ENCODE results near the gene C15orf39. TPM values are rescaled to one million over a fixed set of nuclear protein-coding genes. Genes with fewer than 3 reads are reported as not detected.
A peak's percentile ranks its signal among the peaks of the same experiment; 100 is the strongest.

Gene C15orf39
- total RNA-seq, 1 experiment from 2014 or later, result 45.6 TPM

DNA sequence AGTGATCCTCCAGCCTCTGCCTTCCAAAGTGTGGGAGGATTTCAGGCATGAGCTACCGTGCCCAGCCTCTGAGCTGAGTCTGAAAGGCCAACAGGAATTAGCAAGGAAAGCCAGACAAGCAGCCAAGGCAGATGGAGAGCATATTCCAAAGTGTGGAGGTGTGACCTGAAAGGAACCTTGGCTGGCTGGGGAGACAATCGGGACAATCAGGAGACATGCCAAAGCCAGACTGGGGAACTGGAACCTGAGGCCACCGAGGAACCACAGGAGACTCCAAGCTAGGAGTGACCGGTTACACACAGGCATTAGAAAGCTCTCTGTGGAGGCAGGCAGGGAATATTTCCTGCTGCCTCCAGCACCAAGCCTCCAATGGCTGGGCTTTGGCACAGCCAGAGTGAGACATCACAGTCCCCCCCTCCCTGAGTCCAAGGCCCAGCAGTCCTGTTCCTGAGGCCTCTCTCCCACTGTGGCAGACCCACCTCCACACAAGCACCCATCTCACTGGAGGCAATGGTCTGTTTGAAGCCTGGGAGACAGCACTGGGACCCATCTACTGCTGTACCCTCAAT, 4.5 kb upstream of the C15orf39 start:
- H2AFZ ChIP-seq (ENCODE audit: low read length), result no peak overlapping the region
- H3K4me1 ChIP-seq (ENCODE audit: insufficient read depth, low read length), result peaks cover 6% of the 10 kb centered on the region
- H2BK15ac ChIP-seq (ENCODE audit: low read depth, low read length), result no peak overlapping the region
- Mint-ChIP-seq H3K27ac (no peak overlapping the region), H3K9me3 (peaks cover 0 to 3% of the 10 kb centered on the region in 2 experiments; a peak in 2 of 5 replicates), H3K27me3 (ENCODE audit: low read depth) (peaks cover 2% of the 10 kb centered on the region), H3K36me3 (ENCODE audit: insufficient read depth in 1 of 3, low read depth in 3 of 3) (peaks cover 0 to 2% (median 0%) of the 10 kb centered on the region in 3 experiments; a peak in 1 of 7 replicates), H3K4me3 (peak overlapping the region in 1 of 2 experiments; percentile 16; a peak in 1 of 5 replicates), H3K4me1 (peaks cover 40 to 61% of the 10 kb centered on the region in 2 experiments)
- H3K9me3 ChIP-seq (ENCODE audit: control insufficient read depth, low read depth, low read length), result no peaks in the 10 kb centered on the region
- H2BK5ac ChIP-seq (ENCODE audit: insufficient read length, low read length), result no peak overlapping the region
- WGBS (ENCODE audit: extremely low coverage, insufficient read length, low lambda C conversion rate), result no CpG with 5 or more reads among the region's 4 CpGs
- H3K14ac ChIP-seq (ENCODE audit: insufficient read depth, low read length), result no peak overlapping the region
- TF ChIP-seq CTCF (conservative IDR thresholded peaks at IDR 0.05), result no peak
- H3K23ac ChIP-seq (ENCODE audit: insufficient read length, low read depth, low read length), result no peak overlapping the region
- no peak overlapping the region for H2BK20ac ChIP-seq (ENCODE audit: low read depth, low read length, poor library complexity, severe bottlenecking)
- H3K18ac ChIP-seq (ENCODE audit: insufficient read length, low read depth, low read length), result no peak overlapping the region
- no peak overlapping the region for H3K4ac ChIP-seq (ENCODE audit: low read depth, low read length)
- H4K20me1 ChIP-seq (ENCODE audit: control insufficient read depth, insufficient read depth, insufficient read length), result peaks cover 2% of the 10 kb centered on the region
- no peak overlapping the region for H3K9ac ChIP-seq (ENCODE audit: extremely low read depth, insufficient read length, low read length)
- no peak overlapping the region for H2AK5ac ChIP-seq (ENCODE audit: insufficient read length, low read length)
- no peak overlapping the region for H2BK120ac ChIP-seq (ENCODE audit: low read depth, low read length, poor library complexity, severe bottlenecking)
- H4K8ac ChIP-seq (replicated peaks; ENCODE audit: insufficient read length, low read depth, low read length), result no peak overlapping the region
- no peak overlapping the region for H3K27ac ChIP-seq (ENCODE audit: insufficient read length, low read depth, low read length)
- peaks cover 11% of the 10 kb centered on the region for H3K23me2 ChIP-seq (ENCODE audit: insufficient read length, low read depth, low read length, poor library complexity, severe bottlenecking)
- H4K91ac ChIP-seq (ENCODE audit: insufficient read length, low read depth, low read length), result no peak overlapping the region
- no peaks in the 10 kb centered on the region for H3K79me2 ChIP-seq (ENCODE audit: insufficient read depth, low read length)
- H3K27me3 ChIP-seq (ENCODE audit: insufficient read depth, low read length), result no peaks in the 10 kb centered on the region
- H3K79me1 ChIP-seq (ENCODE audit: insufficient read depth, low read depth, low read length, poor library complexity, severe bottlenecking), result no peaks in the 10 kb centered on the region
- H3K4me2 ChIP-seq (ENCODE audit: insufficient read depth, insufficient read length, low read length), result no peak overlapping the region
- H3K56ac ChIP-seq (ENCODE audit: insufficient read length, low read depth, low read length), result no peak overlapping the region
- no peak overlapping the region for H3T11ph ChIP-seq (ENCODE audit: low read length)
- DNase-seq, result no peak
- H2BK12ac ChIP-seq (ENCODE audit: insufficient read length, low read depth, low read length), result no peak overlapping the region
- H4K5ac ChIP-seq (ENCODE audit: insufficient read length, low read depth, low read length), result no peak overlapping the region
